NCI-H748 (cell line): ENCODE measurements around the gene ZBTB18.
A peak's percentile ranks its signal among the peaks of the same experiment; 100 is the strongest.
"Not testable (repeated sequence)": the region's sequence is repeated elsewhere in the genome, so short reads cannot be mapped to it uniquely, and the experiment has no call there.

Experiments
- DNase-seq: peaks from one replicate; lab custom pipeline; 2025; ENCODE audit not compliant: unreplicated experiment; lab: John Stamatoyannopoulos, UW

The ZBTB18 gene

DNA sequence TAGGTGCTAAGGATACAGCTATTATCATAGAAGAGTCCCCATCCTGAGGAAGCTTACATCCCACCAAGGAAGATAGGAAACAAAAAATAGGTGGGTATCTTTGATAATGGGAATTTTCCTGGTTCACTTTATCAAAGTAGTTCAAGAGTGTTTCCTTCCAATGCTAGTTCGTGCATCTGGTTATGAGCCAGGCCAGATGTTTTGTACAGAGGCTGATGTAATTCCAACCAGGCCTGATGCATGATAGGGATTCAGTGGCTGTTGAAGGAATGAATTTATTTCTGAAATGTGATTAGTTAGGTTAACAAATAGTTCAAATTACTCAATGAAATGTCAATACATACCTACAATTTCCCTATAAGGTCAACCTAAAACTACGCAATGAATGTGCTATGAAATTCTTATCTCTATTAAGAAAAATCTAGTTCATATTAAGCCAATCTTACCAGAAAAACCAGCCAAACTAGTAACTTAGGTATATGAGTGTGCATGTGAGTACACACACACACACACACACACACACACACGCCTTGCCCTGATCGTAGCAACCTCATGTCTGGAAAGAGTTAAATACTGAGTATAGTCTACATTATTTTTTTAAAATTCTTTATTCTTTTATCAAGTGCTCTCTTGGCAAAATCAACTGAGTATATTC, 9.5 kb upstream of the ZBTB18 start:
- no peak for DNase-seq

DNA sequence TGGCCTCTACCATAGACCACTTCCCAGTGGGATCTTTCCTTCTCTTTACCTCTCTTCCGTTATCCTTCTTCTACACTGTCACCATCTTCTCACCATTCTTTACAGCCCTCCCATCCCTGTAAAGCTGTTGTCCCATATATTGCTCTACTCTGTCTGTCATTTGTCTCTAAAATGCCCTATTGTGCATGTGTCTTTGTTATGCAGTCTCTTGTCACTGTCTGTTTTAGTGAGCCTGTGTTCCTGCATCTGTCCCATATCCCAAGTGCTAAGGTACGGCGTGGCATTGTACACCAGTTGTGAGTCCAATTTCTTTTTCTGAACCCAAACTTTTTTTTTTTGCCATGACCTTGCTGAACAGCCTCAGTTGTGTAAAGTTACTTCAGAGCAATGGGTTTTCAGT, 8.8 kb upstream of the ZBTB18 start:
- no peak for DNase-seq

DNA sequence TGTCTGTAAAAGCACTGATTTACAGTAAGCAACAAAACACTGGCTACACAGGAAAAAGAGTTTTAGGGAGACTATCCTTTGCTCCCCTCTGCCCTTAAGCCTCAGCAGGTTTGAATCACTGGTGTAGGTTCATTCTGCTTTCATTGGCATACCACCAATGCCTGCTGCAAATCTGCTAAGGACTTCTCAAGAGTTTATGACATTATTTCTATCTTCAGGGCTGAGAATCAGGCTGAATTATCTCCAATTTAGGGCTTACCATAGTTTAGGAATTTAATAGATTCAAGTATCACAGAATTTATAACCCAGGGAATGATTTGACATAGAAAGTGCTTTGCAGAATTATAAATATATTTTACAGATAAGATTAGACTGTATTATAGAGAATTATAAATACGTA, 6.7 kb upstream of the ZBTB18 start:
- DNase-seq: no peak

DNA sequence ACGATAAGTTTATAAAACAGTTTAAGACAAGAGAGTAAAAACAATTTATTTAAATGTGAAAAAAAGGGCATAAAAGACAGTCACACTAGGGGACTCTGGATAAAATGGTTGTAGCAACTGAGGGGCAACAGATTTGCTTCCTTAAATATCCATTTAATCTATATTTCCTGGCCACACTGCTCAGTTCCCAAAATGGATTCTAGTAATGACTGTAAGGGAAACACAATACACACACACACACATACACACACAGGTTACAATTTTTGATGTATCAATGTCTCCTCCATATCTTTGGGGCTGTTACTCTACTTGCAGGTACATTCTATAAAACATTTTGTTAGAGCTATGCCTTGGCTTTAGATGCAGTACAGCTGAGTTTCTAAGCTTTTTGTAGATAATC, 4.8 kb upstream of the ZBTB18 start:
- DNase-seq: not testable (repeated sequence)

DNA sequence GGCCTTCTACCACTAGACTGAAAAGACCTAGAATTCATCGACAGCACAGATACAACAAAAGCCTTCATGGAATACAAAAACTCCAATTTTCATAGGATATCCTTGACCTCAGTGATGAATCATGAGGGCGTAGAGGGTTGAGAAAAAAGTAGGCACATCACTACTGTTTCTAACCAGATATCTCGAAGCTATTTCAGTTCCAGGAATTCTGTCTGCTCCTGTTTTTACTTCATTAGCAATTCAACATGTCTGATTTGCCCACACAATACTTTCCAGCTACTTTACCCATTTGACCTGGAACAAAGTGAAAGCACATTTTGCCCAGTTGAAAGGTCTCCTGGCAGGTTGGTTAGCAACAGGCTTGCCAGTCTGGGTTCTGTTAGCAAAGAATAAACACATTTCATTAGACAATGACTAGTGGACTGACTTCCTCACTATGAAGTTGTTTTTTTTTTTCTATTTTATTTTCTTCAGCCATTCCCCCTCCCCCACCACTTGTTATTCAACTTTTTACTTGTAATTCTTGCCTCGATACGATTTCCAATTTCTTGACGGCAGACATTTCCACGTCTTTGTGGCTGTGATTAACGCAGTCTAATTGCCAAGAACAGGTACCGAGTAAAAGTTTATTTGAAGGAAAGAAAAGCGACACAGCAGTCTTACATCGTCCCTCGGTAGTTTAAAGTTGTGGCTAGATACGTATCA, 4.0 kb upstream of the ZBTB18 start:
- peak; percentile 51 for DNase-seq

DNA sequence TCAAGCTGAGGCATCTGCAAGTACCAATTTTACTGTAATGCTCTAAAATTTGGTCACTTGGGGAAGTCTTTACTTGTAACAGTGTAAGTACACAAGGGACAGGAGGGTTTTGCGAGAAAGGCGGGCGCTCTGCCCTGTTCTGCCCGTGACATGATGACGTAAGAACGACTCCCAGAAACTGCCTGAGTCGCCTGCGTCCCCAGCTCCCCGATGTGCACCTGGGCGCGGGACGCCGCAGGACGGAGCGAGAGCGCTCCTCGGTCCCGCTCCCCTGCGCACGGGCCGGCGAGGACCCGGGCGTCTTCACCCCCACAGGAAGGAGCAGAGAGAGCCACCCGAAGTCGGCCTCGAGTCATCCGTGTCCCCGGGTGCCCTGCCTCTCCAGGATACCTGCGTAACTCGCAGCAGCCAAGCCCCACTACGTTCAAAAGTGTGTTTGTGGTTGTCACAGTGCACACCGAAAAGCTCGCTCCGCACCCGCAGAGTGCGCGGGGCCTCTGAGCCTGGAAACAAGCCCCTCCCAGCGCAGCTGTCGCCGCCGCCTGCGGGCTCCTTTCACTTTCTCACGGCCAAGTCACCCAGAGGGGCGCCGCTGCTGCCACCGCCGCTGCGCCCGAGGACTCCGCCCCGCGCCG, 3.3 kb upstream of the ZBTB18 start:
- DNase-seq: peak; percentile 76

DNA sequence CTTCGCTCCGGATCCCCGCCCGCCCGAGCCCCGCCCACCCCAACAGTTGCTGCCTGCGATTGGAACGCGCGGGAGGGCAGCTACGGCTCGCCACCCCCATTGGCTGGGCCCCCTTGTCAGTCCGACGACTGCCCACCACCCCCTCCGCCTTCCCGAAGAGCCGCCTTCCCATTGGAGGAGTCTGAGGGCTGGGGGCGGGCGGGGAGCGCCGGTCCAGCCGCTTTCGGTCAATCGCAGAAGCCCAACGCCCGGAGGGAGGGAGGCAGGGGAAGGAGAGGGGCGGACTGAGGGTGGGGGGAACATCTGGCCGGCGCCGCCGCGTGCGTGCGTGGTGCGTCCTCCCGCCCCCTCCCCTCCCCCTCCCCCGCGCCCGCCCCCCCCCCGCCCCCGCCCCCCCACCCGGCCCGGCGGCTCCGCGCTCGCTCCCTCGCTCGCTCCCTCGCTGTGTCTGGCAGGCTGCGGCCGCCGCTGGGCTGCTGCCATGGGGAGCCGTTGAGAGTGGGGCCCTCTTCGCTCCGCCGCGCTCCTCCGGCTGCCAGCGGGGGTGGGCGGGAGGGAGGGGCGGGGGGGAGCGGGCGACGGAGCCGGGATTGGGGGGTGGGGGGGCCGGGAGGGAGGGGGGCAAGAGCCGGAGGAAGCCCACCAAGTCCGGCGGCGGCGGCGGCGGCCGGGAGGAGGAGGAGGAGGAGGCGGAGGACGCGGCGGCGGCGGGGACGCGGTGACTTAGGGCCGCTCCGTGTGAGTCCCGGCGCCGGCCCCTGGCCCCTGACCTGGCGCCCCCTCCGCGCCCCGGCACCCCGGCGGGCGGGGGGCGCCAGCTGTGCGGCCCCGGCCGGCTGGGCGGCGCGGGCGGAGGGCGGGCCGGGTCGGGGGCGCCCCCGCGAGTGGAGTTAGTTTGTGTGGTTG, 2.6 kb upstream of the ZBTB18 start:
- peak; percentile 98 for DNase-seq

DNA sequence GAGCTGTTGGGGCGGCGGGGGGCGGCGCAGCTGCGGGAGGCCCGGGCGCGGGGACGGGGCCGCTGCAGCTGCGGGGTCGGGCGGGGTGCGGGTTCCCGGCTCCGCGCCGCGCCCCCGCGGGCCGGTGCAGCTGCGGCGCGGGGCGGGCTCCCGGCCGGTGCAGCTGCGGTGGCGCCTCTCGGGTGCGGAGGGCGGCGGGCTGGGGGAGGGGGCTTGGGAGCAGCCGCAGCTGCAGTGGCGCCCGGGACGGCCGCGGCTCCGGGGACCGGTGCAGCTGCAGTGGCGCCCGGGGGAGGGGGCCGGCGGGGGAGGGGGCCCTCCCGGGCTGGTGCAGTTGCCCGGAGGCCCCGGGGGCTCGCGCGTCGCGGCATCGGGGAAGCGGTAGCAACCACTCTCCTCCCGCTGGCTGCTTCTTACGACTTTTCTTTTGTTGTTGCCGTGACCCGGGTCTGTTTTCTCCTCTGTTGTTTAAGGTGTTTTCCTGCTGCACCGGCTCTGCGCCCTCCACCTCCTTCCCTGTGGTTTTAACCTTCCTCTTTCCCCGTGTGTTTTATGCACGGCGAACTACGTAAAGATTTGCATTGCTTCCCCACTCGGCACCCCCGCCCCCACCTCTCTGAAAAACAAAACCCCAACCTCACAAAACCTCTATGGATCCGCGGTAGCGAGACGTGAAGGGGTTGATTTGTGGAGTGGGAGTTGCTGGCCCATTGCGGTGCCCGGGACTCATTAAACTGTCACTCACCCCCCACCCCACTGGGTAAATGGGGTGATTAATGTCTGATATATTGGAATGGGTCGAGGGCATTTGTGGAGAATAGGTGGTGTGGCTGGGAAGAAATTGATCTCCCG, 1.7 kb upstream of the ZBTB18 start:
- peak; percentile 60 for DNase-seq

DNA sequence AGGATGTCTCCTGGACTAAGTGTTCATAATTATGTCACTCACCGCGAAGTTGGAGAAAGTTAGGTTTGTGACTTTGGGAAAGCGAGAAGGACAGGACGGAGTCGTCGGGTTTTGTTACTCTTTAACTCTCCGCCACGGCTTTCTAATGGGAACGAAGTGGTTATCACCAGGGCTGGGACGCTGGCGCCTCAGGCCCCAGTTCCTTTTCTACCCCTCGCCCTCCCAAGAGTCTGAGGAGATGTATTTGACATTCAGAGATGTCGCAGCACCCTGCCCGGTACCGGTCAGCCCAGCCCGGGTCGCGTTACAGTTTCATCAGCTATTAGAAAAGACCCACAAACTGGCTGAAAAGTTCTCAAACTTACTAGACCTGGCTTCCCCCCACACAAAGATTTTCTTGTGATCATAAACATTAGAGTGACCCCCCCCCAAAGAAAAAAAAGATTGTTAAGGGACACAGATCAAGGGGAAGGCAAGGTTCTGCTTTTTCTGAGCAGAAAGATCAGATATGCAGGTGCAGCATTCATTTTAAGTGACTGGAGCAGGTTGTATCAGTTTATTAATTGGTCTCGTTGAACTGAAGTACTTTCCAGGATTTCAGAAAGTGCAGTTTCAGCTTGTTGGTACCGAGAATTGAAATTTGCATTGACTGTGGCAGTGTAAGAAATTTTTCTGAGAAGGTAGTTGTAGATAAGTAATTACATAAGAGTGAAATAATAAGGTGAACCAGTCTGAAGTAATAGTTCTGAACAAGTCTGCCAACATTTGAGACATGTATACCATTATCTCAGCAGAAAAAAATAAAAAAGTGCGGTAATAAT, 859 bp upstream of the ZBTB18 start:
- DNase-seq: peak; percentile 60

DNA sequence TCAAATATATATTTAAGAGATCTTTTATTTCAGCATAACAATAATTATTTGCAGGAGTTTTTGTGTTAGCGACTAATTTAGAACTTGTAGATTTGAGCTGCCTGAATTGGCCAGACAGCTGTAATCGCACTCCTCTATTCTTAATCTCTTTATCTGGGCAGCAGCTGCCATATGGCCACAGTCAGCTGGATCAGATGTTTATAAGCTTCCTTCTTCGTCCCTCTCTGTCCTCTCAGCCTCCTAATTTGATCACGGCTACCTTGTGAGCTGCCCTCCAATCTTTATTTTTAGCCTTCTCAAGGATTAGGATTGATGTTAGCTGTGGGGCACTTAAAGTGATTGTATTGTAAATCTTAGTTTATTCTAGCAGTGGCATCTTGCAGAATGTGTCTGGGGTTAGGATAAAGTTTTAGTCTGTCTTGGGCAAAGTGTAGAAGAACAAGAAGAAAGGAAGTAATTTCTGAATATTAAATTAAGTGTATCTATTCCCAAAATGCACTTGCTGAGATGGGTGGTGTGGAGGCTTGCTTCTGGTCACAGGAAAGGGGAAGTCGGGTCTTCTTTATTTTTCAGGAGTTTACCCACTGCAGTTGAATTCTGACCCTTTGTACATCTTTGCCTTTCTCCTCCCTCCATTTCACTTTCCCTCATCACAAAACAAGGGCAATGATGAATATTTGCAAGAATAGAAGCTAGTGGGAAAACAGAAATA, 1.1 kb downstream of the ZBTB18 start:
- peak; percentile 21 for DNase-seq

DNA sequence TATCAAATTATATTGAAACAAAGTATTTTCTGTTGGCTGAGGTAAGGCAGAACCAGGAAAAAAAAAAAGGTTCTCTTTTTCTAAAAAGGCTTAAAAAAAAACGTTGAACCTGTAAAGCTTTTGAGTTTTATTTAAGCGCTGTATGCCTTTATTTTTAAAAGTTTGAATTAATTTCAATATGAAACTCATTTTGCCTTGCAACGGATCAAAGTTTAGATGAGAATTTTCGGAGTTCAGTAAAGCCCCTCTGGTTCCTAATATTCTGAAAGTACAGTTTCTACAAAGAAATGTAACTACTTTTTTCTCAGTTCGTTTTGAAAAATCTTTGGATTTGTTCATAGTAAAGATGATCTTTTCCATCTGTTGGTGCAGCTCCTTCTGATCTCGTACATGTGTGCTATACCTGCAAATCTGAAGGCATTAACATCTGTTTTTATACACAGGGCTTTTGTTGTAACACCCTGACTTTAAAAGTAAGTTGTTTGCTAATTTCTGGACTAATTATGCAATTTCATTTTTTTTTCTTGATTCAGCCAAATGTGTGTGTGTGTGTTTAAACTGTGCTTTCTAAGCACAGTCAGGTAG, 1.7 kb downstream of the ZBTB18 start:
- no peak for DNase-seq

DNA sequence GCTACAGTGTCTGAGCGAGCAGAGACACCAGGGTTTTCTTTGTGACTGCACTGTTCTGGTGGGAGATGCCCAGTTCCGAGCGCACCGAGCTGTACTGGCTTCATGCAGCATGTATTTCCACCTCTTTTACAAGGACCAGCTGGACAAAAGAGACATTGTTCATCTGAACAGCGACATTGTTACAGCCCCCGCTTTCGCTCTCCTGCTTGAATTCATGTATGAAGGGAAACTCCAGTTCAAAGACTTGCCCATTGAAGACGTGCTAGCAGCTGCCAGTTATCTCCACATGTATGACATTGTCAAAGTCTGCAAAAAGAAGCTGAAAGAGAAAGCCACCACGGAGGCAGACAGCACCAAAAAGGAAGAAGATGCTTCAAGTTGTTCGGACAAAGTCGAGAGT, 2.7 kb downstream of the ZBTB18 start:
- no peak for DNase-seq

DNA sequence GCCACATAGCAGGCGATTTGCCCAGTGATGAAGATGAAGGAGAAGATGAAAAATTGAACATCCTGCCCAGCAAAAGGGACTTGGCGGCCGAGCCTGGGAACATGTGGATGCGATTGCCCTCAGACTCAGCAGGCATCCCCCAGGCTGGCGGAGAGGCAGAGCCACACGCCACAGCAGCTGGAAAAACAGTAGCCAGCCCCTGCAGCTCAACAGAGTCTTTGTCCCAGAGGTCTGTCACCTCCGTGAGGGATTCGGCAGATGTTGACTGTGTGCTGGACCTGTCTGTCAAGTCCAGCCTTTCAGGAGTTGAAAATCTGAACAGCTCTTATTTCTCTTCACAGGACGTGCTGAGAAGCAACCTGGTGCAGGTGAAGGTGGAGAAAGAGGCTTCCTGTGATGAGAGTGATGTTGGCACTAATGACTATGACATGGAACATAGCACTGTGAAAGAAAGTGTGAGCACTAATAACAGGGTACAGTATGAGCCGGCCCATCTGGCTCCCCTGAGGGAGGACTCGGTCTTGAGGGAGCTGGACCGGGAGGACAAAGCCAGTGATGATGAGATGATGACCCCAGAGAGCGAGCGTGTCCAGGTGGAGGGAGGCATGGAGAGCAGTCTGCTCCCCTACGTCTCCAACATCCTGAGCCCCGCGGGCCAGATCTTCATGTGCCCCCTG, 3.3 kb downstream of the ZBTB18 start:
- DNase-seq: peak; percentile 24

DNA sequence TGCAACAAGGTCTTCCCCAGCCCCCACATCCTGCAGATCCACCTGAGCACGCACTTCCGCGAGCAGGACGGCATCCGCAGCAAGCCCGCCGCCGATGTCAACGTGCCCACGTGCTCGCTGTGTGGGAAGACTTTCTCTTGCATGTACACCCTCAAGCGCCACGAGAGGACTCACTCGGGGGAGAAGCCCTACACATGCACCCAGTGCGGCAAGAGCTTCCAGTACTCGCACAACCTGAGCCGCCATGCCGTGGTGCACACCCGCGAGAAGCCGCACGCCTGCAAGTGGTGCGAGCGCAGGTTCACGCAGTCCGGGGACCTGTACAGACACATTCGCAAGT, 3.8 kb downstream of the ZBTB18 start:
- no peak for DNase-seq

DNA sequence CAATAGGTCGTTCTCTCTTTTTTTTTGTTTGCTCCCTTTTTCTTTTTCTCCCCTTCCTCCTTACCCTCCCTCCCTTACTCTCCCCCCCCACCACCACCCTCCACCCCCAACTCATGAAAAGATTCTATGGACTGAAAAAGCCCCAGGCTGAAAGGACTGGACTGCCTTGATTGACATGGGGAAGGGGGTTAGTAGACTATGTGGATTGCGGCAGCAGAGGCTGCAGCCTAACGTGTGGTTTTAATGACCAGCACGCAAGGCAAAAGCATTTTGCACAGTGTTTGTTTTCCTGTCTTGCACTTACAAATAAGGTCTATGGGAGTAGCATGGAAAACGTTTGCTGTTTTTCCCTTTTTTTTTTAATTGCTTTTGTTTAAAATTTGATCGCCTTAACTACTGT, 5.5 kb downstream of the ZBTB18 start:
- no peak for DNase-seq

DNA sequence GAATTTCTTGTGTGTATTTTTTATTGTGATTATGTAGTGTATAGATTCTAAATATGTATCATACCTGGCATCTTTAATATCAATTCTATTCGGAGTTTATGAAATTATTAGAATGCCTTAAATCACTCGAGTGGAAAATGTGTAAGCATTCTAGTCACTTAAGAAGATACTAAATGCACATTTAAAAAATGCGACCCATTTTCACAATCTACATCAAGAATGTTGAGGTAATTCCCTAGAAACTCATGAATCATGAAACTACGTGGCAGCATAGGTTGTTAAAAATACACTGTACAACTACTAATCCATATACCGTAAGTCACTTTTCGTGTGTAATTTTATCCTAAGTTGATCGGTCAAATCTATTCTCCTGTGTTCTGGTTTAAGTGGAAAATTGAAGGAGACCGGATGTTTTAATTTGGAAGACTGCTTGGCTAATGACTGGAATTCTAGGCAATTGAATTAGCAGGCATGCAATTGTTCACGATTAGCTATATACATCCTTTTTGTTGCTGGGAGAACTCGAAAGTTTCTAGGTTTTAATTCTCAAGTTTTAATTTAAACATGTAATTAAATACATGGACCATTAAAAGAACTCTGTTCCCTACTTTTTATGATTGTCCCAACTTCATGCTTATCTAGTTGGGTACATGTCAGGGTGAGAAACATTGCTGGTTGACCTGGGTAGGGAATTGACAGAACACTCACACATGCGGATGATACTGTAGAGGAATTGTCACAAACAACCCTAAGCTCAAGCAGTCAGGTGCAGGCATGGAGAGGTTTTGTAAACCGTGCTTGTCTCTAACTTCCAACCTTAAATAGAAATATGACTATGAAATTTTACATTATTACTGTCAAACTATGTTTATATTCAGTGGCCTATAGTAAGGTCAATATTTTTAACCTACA, 6.6 kb downstream of the ZBTB18 start:
- no peak for DNase-seq

DNA sequence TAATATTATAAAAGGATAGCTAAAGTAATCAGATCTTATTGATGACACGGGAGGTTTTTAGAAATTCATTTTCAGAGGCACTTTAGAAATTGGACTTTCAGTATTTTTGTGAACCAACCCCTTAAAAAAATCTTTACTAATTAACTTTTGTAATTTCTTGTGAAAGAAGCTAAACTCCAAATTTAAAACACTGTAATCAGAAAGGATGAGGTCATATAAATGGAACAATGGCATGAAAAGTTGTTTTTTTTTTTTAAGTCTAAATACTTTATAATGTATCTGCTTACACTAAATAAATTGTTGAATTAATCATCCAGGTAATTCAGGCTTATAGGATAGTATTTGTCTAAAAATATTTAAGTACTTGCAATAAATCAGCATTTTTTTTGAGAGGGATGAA, 9.0 kb downstream of the ZBTB18 start:
- DNase-seq: no peak
